GM11168 (cell line): Measurements from ENCODE around the gene C19orf47.

Experiments used
- in situ Hi-C: fragments of 300-500 bp; cut with MboI; formaldehyde crosslinking; loops from one replicate; pipeline ENCODE4 v1.12.0; 2022; ENCODE audit warnings: low sequenced_read_pairs; ENCODE audit not compliant: unreplicated experiment

C19orf47 gene

DNA sequence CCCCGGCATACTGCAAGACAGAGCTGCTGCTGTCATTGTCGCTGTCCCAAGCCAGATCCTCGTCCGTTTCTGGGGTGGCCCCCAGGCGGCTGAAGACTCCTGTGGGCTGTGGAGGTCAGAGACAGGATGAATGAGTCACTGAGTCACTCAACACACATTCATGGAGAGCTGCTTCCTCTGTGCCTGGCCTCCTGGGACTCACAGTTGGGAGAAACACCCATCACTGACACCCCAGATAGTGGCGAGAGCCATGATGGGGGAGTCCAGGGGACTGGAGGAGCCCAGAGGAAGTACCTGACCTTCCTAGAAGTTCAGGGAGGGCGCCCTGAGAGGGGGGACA, 26.0 kb downstream of the C19orf47 start:
- in situ Hi-C loops, result no loop called here

DNA sequence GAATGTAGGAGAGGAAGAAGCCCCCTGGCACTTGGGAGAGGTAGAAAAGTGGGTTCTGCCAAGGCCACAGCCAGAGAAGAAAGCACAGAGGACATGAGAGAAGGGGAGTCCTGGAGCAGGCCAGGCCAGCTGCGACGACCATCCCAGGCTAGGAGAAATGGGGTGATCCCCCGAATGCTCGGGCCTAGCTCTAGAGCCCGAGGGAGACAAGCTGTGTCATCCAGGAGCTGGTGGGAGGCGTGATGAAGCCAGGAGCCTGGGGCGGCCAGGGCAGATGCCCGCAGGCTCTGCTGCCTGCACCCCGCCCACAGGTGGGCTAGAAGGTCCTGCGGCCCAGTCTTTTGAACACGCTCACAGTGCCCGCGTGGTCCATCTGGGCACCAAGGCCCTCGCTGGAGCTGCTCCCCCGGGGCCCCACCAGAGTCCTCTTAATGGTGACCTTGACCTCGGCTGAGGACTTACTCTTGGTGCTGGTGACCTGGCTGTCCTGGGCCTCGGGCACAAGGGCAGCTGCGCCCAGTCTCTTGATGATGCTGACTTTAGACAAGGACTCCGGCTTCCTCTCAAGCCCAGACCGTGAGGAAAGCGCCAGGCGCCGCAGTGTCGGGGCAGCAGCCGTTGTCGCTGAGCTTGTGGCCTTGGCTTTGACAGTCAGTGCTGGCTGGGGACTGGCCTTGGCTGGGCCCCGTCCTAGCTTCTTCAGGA, 26.5 kb downstream of the C19orf47 start:
- in situ Hi-C loops, result no loop called here

DNA sequence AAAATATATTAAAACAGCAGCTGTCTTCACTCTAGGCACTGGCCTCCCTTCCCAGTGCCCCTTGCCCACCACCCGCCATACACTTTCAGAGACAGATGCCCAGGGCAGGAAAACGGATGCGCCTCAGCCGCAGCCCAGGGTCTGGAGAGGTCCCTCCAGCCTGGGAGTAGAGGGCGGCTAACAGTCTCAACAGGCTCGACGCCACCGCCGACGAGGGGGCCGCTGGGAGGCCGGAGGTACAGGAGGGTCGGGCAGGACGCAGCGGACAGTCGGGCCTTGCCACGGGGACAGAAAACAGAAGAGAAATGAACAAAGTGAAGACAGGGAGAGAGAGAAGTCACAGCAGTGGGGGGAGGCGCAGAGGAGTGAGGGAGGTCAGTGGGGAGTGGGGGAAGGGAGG, 27.1 kb downstream of the C19orf47 start:
- in situ Hi-C loops, result no loop called here

DNA sequence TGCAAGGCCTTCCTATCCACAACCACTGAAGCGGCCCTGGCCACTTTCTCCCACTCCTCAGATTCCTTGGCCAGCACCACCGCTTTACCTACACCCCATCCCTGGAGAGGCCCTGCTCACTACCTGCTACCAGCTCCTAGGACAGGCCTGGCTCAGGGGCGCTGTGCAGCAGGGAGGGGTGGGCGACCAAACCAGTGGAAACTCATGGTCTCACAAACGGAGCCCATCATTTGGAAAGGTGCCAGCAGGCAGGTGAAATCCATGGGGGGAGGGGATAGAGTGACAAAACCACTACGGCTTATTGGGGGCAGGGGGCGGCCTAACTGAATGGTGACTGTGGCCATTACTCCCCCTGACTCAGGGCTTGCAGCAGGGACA, 27.6 kb downstream of the C19orf47 start:
- in situ Hi-C loops, result no loop called here

DNA sequence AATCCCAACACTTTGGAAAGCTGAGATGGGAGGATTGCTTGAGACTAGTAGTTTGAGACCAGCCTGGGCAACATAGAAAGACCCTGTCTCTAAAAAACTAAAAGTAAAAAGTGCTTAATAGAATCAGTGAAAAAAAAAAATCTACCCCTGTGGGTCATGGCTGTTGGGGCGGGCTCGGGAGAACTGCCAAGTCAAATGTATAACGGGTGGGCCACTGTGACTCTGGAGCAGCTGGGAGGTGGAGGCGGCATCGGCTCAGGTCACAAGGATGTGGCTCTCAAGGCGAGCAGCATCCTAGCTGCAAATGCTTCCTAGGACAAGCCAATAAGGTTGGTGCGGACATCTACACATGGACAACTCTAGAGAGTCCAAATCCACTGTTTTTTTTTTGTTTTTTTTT, 30.9 kb downstream of the C19orf47 start:
- in situ Hi-C loops, result no loop called here

DNA sequence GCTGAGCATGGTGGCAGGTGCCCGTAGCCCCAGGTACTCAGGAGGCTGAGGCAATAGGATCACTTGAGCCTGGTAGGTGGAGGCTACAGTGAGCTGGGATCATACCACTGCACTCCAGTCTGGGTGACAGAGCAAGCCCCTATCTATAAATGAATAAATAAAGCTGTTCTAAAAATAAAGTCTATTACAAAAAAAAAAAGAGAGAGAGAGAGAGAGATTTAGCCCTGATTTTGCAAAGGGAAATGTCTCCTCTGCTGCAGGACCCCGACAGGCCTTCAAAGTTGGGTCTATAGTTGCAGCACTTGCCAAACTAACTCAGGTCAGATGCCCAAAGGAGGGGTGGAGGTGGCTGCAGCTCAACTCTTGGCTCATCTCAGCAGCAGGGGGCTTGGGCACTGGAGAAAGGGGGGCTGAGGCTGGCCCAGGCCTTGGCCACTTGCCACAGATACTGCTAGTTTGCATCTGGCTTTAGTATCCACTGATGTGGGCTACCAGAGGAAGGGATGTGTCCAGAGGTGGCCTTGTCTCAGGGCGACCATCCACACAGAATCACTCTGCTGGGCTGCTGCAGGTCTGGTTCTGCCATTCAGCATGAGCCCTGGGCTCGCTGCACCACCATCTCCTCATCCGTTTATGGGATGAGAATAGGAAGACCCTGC, 32.3 kb downstream of the C19orf47 start:
- in situ Hi-C loops, result no loop called here

DNA sequence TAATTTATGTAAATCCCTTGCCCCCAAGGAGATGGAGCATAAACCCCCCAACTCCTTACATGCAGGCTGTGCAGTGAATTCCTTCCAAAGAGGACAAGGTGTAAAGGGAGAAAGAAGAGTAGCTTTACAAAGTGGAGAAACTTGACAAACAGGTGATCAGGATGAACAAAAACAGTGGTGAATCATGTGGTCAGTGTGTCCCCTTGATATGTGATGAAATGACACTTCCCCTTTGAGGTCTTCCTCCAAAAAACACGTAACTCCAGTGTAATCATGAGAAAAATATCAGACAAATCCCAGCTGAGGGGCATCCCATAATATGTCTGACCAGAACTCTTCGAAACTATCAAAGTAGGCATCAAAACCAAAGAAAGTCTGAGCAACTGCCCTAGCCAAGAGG, 33.5 kb downstream of the C19orf47 start:
- in situ Hi-C loops, result no loop called here

DNA sequence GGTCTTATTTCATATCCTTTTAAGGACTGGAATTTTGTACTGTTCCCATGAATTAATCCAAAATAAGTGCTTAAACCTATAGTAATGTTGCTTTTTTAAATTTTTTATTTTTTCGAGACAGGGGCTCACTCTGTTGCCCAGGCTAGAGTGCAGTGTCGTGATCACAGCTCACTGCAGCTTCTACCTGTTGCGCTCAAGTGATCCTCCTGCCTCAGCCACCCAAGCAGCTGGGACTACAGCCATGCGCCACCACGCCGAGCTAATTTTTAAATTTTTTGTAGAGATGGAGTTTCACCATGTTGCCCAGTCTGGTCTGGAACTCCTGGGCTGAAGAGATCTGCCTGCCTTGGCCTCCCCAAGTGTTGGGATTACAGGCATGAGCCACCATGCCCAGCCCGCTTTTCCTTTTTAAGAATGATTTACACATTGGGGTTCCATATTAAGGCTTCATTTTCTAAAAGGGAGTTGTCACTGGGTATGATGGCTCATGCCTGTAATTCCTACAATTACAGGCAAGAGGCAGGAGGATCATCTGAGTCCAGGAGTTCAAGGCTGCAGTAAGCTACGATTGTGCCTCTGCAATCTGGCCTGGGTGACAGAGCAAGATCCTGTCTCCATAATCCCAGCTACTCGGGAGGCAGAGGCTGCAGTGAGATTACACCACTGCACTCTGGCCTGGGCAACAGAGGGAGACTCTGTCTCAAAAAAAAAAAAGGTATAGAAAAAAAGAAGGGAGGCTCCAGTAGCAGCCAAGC, 34.8 kb downstream of the C19orf47 start:
- in situ Hi-C loops, result no loop called here

DNA sequence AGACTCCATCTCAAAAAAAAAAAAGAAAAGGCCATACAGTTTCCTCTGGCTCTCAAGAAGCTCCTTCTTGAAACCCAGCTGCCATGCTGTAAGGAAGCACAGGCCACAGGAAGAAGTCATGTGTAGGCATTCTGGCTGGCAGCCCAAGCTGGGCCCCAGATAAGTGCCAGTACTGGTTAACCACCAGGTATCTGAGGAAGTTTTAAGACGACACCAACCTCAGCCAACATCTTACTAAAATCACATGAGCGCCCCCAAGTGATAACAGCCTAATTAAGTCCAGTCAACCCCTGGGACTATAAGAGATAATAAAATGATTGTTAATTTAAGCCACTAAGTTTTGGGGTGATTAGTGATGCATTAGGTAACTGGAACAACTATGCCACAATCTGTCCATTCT, 35.7 kb downstream of the C19orf47 start:
- in situ Hi-C loops, result no loop called here

DNA sequence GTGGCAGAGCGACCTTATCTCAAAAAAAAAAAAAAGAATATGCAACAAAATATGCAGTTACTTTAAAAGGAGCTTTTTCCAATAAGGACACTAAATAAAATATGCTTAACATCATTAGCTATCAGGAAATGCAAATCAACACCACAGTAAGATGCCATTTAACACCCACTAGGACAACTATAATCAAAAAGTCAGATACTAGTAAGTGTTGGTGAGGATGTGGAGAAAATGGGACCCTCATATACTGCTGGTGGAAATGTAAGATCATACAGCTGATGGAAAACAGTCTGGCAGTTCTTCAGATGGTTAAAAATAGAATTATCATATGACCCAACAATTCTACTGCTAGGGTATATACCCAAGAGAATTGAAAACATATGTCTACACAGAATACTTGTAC, 38.5 kb downstream of the C19orf47 start:
- in situ Hi-C loops, result no loop called here

DNA sequence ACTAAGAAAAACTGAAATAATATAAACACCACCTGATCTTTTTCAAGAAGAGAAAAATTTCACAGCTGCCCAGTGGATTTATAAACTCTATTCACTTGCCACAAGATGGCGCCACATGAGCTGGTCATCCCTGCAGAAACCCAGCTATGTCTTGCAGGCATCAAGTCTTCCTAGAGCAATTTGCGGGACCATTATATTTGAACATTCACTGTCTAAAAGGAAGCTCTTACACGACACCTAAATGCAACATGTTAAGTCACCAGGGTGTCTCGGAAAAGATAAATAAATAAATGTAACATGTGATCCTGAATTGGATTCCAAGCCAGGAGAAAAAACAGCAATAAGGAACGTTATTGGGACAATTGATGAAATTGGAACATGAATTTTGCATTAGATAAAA, 42.8 kb downstream of the C19orf47 start:
- in situ Hi-C loops, result no loop called here

DNA sequence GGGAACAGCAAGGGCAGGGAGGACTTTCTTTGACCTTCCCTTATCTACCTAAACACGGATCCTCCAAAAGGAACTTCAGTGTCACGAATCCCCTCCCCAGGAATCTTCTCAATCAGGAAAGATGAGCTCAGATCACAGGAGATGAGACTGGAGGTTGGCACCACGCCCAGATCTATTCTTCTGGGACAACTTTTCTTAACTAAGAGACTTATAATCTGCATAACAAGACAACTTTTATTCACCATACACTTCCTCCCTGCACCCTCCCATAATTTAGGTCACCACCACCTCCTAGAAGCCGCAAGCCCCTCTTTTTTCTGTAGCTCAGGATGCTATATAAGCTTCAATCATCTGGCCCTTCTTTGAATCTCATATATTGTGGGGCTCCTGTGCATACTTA, 43.9 kb downstream of the C19orf47 start:
- in situ Hi-C loops, result no loop called here

DNA sequence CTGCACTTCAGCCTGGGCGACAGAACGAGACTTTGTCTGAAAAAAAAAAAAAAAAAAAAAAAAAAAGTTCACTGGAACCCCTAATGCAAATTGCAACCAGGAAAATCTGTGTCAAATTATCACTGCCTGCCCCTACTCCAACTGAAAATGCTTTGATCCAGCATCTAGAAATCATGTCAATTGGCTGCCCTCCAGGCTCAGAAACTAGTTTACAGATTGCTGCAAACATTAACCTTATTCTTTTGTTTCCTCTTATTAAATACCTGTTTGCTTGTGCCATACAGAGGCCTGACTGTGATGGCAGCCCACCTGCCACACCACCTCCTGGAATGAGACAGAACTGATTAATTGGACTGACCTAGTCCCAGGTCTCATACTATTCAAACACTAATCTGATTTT, 44.4 kb downstream of the C19orf47 start:
- in situ Hi-C loops, result no loop called here

DNA sequence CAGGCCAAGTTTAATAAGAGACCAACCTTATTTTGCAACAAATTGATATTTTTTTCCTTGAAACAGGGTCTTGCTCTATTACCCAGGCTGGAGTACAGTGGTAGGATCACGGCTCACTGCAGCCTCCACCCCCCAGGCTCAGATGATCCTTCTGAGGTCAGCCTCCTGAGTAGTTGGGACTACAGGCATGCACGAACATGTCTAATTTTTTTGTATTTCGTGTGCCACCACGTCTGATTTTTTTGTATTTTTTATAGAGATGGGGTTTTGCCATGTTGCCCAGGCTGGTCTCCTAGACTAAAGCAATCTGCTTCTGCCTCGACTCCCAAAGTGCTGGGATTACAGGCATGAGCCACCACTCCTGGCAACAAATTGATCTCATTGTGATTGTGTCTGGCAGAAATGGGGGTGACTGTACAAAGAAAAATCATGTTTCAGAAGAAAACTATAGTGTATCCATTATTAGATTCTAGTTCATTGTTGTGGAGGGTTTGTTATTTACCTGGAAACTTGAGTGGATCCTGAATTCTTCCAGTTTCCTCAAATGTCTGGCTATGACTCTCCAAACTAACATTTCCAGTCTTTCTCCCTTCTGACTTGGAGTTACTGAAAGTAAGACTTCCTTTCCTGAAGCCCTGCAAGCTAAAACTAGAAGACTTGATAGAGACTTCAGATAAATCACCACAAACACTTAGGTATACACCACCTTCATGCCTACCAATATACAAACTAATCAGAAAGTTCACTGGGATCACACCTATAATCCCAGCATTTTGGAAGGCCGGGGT, 45.8 kb downstream of the C19orf47 start:
- in situ Hi-C loops, result no loop called here

DNA sequence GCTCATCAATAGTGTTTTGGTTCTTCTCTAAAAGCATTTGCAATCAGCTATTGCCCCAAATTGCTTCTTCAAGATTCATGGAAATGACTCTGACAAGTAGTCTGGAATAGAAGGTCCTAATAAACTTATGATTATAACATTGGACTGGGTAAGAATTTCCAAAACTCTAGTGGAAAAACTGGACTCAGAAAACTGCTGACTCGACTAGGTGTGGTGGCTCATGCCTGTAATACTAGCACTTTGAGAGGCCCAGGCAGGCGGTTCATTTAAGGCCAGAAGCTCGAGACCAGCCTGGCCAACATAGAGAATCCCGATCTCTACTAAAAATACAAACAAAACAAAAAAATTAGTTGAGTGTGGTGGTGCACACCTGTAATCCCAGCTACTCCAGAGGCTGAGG, 47.5 kb downstream of the C19orf47 start:
- in situ Hi-C loops, result no loop called here

DNA sequence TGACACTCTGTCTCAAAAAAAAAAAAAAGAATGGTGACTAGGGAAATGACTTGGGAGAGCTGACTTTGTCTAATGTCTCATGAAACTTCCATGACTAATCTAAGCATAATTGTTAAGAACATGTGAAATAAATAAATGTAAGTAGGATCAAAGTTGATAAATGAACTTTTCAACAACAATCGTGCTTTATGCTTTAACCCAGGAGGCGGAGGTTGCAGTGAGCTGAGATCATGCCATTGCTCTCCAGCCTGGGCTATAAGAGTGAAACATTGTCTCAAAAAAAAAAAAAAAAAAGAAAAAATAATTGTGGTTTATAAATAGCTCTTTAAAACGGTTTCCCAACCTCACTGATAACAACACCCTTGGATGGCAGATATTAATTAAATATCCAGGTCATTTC, 50.2 kb downstream of the C19orf47 start:
- in situ Hi-C loops, result no loop called here

DNA sequence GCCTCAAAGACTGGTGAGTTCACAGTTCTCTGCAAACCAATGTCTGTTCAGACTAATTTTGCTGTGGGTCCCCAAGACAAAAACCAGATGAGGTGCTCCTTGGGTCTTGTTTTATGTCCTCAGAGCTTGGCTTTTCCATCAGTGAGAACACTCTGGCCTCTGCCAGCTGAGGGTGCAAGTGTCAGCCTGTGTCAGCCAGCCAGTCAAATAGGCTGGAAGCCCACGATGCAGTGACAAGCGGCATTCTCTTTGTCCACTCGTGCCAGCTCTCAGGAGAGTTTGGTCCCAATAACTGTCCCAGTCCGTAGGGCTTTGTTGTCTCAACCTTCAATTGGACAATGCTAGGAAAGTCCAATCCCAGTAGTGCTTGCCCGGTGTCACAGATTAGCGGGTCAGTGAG, 53.6 kb downstream of the C19orf47 start:
- in situ Hi-C loops, result no loop called here

DNA sequence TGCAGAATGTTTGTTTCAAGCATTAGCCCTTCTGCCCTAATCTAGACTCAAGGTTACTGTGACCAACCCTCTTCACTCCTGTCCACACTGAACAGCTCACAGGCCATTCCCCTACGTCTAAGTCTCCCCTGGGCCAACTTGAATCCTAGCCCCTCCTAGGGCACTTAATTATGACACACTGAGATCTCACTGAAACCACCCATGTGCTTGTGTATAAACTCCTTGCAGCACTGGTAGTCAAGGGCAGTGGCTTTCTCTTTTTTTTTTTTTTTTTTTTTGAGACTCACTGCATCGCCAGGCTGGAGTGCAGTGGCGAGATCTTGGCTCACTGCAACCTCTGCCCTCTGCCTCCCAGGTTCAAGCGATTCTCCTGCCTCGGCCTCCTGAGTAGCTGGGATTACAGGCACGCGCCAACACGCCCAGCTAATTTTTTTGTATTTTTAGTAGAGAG, 61.2 kb downstream of the C19orf47 start:
- in situ Hi-C loops, result no loop called here

DNA sequence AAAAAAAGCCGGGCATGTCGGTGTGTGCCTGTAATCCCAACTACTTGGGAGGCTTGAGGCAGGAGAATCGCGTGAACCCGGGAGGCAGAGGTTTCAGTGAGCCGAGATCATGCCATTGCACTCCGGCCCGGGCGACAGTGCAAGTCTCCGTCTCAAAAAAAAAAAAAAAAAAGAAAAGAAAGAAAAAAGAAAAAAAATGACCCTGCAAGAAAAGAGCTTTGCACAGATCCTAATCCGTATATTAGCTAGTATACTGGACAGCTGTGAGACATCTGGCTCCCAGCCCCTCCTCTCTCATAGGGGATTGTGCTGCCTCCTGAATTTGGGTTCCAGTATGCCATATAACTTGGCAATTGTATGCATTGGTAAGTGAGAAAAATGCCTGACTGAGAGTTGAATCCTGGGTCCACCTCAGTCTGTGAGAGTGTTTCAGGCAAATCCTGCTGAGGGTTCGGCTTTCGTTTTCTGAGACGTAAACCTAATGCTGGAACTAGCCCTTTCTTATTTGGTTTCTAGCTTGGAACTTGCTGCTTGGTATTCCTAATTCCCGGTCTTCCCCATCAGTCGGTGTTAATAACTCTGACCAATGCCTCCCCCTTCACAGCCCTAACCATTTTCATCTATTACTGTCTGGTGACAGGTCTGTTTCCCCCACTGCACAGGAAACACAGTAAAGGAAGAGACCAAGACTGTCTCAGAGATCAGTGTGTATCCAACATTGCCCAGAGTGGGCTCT, 61.8 kb downstream of the C19orf47 start:
- in situ Hi-C loops, result no loop called here
